ENCODE data around the gene TVP23A.

DNA sequence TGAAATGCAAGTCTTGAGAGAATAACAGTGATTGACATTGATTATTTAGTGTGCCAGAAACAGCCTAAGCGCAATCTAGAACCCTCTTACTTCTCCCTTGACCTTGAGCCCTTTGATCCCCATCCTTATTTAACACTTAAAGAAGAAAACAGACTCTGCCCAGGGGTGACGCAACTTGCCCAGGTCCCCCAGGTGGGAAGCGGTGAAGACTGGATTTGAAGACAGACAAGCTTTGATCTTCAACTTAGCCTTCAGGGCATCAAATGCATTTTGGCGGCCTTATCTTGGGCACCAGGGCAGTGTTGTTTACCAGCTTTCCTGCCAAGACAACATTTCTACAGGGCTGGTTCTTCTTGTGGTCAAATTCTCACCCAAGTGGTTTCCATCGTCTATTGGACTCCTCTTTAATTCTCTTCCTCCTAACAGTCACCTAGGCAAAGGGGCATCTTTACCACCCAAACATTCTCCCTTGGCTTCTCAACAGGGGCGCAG lies 49.6 kb upstream of the TVP23A start:
- TF ChIP-seq, protein P1, sequence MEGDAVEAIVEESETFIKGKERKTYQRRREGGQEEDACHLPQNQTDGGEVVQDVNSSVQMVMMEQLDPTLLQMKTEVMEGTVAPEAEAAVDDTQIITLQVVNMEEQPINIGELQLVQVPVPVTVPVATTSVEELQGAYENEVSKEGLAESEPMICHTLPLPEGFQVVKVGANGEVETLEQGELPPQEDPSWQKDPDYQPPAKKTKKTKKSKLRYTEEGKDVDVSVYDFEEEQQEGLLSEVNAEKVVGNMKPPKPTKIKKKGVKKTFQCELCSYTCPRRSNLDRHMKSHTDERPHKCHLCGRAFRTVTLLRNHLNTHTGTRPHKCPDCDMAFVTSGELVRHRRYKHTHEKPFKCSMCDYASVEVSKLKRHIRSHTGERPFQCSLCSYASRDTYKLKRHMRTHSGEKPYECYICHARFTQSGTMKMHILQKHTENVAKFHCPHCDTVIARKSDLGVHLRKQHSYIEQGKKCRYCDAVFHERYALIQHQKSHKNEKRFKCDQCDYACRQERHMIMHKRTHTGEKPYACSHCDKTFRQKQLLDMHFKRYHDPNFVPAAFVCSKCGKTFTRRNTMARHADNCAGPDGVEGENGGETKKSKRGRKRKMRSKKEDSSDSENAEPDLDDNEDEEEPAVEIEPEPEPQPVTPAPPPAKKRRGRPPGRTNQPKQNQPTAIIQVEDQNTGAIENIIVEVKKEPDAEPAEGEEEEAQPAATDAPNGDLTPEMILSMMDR (conservative IDR thresholded peaks at IDR 0.05; ENCODE audit: low read depth, low read length), result no peak
- TF ChIP-seq EZH2 (IDR thresholded peaks at IDR 0.05; ENCODE audit: low read length, unreplicated experiment), result no peak

All from PC-3 (cell line).